SU-DHL-6 (cell line): ENCODE data around the gene CHST12.

ENCODE experiments used
- CTCF ChIP-seq: fragments of 200-600 bp; sonication (generic); IDR thresholded peaks from one replicate; pipeline ENCODE4 v1.5.1; 2017; ENCODE audit warnings: antibody characterized with exemption, mild to moderate bottlenecking, low read length, moderate library complexity; ENCODE audit not compliant: insufficient read depth, poor library complexity, severe bottlenecking
- EZH2phosphoT487 ChIP-seq: fragments of 200-600 bp; sonication (generic), shearing (Covaris generic); conservative IDR thresholded peaks from 2 replicates; pipeline ENCODE4 v1.6.1; 2018; ENCODE audit warnings: mild to moderate bottlenecking, antibody characterized with exemption, low read length, moderate library complexity, mixed read lengths

DNA sequence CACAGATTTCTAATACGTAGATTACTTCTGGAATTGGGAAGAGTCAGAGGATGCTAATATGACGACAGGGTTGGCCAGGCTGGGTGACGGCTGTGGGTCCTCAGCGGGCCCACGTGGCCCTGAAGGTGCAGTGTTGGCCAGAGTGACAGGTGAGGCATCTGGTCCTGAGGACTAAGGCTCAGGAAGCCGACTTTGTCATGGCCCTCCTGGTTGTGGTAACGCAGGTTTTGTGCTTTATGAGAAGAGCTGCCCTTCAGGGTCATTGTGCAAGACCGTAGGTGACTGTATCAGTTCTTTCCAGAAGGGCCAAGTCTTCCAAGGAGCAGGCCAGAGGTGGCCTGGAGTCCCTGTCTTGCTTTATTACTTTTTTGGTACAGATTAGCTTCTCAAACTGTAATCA lies 46.2 kb upstream of the CHST12 start:
- TF ChIP-seq CTCF (no peak), EZH2phosphoT487 (no peak)
